Mucosa of stomach (tissue), 1 donor: ENCODE results near the gene DAND5.
A peak's percentile ranks its signal among the peaks of the same experiment; 100 is the strongest.

Experiments used
- H3K27me3 ChIP-seq: one replicate; pipeline ENCODE4 v1.7.0; 2013; ENCODE audit warnings: mild to moderate bottlenecking, low read length; ENCODE audit not compliant: control insufficient read depth, insufficient read depth
- H3K36me3 ChIP-seq: one replicate; pipeline ENCODE4 v1.7.0; 2013; ENCODE audit warnings: low read length; ENCODE audit not compliant: control insufficient read depth, insufficient read depth
- H3K4me1 ChIP-seq: one replicate; pipeline ENCODE4 v1.7.0; 2013; ENCODE audit warnings: mild to moderate bottlenecking, low read length; ENCODE audit not compliant: control insufficient read depth, insufficient read depth
- H3K4me3 ChIP-seq: one replicate; pipeline ENCODE4 v1.7.0; 2013; ENCODE audit warnings: low read length
- H3K9ac ChIP-seq: one replicate; pipeline ENCODE4 v1.7.0; 2013; ENCODE audit warnings: mild to moderate bottlenecking, low read length, moderate library complexity
- H3K9me3 ChIP-seq: one replicate; pipeline ENCODE4 v1.7.0; 2013; ENCODE audit warnings: mild to moderate bottlenecking, low read length, moderate library complexity; ENCODE audit not compliant: control insufficient read depth
- donor health status: Pancreatic carcinoma.

DAND5 gene

DNA sequence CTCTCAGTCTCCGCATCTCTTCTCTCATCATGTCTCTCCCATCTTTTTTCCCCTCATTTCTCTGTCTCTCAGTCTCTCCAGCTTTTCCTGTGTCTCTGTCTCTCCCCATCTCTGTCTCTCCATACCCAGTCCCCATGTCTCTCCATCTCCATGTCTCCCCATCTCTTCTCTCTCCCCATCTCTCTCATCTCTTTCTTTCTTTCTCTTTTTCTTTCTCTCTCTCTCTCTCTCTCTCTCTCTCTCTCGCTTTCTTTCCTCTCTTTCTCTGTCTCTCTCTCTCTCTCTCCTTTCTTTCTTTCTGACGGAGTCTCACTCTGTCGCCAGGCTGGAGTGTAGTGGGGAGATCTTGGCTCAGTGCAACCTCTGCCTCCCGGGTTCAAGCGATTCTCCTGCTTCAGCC lies 13.3 kb downstream of the DAND5 start:
- H3K9ac ChIP-seq = no peak overlapping the region
- H3K36me3 ChIP-seq = no peaks in the 10 kb centered on the region
- H3K27me3 ChIP-seq = peaks cover 11% of the 10 kb centered on the region
- H3K4me3 ChIP-seq = no peak overlapping the region
- peaks cover 34% of the 10 kb centered on the region for H3K4me1 ChIP-seq
- no peaks in the 10 kb centered on the region for H3K9me3 ChIP-seq

GRCh38 chr19:12983091-12983490 lies 13.7 kb downstream of the DAND5 start:
- H3K9me3 ChIP-seq = no peaks in the 10 kb centered on the region
- no peaks in the 10 kb centered on the region for H3K36me3 ChIP-seq
- peak overlapping the region; percentile 39 for H3K9ac ChIP-seq
- peaks cover 34% of the 10 kb centered on the region for H3K4me1 ChIP-seq
- no peak overlapping the region for H3K4me3 ChIP-seq
- H3K27me3 ChIP-seq = peaks cover 11% of the 10 kb centered on the region

GRCh38 chr19:12983542-12984142 lies 14.3 kb downstream of the DAND5 start:
- H3K9me3 ChIP-seq = no peaks in the 10 kb centered on the region
- no peaks in the 10 kb centered on the region for H3K36me3 ChIP-seq
- H3K4me1 ChIP-seq = peaks cover 34% of the 10 kb centered on the region
- H3K9ac ChIP-seq = peak overlapping the region; percentile 39
- H3K4me3 ChIP-seq = no peak overlapping the region
- H3K27me3 ChIP-seq = peaks cover 11% of the 10 kb centered on the region

GRCh38 chr19:12984143-12984627 lies 14.8 kb downstream of the DAND5 start:
- Histone ChIP-seq H3K27me3 (peaks cover 11% of the 10 kb centered on the region), H3K9me3 (no peaks in the 10 kb centered on the region), H3K36me3 (no peaks in the 10 kb centered on the region), H3K4me1 (peaks cover 34% of the 10 kb centered on the region), H3K9ac (peak overlapping the region; percentile 32), H3K4me3 (no peak overlapping the region)

DNA sequence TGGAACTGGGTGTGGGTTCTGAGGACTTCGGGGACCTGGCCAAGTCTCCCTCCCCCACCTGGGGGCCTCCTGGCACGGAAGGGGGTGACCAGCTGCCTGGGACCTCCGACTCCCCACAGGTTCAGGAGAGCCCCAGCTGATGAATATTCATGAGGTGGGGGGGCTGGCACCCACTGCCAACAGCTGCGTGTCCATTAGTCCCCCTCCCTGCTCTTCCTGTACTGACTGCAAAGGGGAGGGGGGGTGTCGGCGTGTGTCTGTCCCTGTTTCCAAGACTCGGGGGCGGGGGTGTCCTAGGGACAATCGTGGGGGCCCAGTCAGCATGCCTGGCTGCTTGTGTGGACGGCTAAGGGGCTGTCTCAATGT lies 15.3 kb downstream of the DAND5 start:
- H3K36me3 ChIP-seq = no peaks in the 10 kb centered on the region
- H3K9me3 ChIP-seq = no peaks in the 10 kb centered on the region
- peak overlapping the region; percentile 32 for H3K9ac ChIP-seq
- peaks cover 34% of the 10 kb centered on the region for H3K4me1 ChIP-seq
- H3K27me3 ChIP-seq = peaks cover 11% of the 10 kb centered on the region
- H3K4me3 ChIP-seq = no peak overlapping the region

GRCh38 chr19:12985049-12985776 lies 15.8 kb downstream of the DAND5 start:
- H3K9me3 ChIP-seq = no peaks in the 10 kb centered on the region
- H3K9ac ChIP-seq = peak overlapping the region; percentile 32
- no peaks in the 10 kb centered on the region for H3K36me3 ChIP-seq
- H3K4me3 ChIP-seq = no peak overlapping the region
- peaks cover 34% of the 10 kb centered on the region for H3K4me1 ChIP-seq
- peaks cover 11% of the 10 kb centered on the region for H3K27me3 ChIP-seq

- no peaks in the 10 kb centered on the region for H3K36me3 ChIP-seq
- H3K9ac ChIP-seq = no peak overlapping the region
- peaks cover 34% of the 10 kb centered on the region for H3K4me1 ChIP-seq
- no peaks in the 10 kb centered on the region for H3K9me3 ChIP-seq
- H3K4me3 ChIP-seq = no peak overlapping the region
- peaks cover 11% of the 10 kb centered on the region for H3K27me3 ChIP-seq
Observed at GRCh38 chr19:12986726-12987125, 17.4 kb downstream of the DAND5 start.

DNA sequence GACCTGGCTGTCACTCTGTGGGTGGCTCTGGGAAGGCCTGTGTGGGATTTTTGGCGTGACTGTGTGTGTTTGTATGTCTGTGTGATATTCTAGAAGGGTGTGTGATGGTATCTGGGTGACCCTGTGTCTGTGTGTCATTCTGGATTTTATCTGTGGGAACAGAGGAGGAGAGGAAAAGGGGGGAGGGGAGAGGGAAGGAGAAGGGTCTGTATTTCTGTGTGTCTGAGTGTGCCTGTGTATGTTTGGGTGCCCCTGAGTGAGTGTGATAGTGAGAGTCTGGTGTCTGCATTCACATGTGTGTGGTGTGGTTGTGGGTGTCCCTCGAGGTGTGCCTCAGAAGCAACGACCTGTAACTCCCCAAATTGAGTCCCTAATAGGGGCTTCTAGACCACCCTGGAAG lies 17.8 kb downstream of the DAND5 start:
- Histone ChIP-seq H3K27me3 (peaks cover 11% of the 10 kb centered on the region), H3K4me1 (peaks cover 34% of the 10 kb centered on the region), H3K9ac (no peak overlapping the region), H3K36me3 (no peaks in the 10 kb centered on the region), H3K4me3 (no peak overlapping the region), H3K9me3 (no peaks in the 10 kb centered on the region)

GRCh38 chr19:12987781-12988180 lies 18.4 kb downstream of the DAND5 start:
- Histone ChIP-seq H3K36me3 (no peaks in the 10 kb centered on the region), H3K9me3 (no peaks in the 10 kb centered on the region), H3K27me3 (peaks cover 5% of the 10 kb centered on the region), H3K4me1 (peaks cover 34% of the 10 kb centered on the region), H3K9ac (no peak overlapping the region), H3K4me3 (no peak overlapping the region)

DNA sequence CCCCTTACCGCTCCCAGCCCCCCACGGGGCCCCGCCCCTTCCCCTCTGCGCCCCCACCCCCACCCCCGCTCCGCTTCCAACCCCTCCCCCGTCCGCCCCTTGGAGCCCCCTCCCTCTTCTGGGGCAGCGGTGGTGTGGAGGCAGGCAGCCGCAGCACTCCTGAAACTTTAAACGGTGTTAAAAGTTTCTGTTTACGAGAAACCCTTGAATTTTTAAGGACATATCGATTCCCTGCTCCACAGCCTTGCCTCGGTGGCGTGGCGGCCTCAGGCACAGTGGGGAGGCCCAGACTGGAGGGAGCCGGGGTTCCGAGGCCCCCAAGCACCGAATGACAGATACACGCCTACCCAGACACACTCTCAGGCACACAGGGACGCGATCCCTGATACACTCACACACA lies 21.1 kb downstream of the DAND5 start:
- Histone ChIP-seq H3K4me1 (peaks cover 12% of the 10 kb centered on the region), H3K9ac (no peak overlapping the region), H3K4me3 (no peak overlapping the region), H3K36me3 (no peaks in the 10 kb centered on the region), H3K27me3 (peaks cover 5% of the 10 kb centered on the region), H3K9me3 (no peaks in the 10 kb centered on the region)

DNA sequence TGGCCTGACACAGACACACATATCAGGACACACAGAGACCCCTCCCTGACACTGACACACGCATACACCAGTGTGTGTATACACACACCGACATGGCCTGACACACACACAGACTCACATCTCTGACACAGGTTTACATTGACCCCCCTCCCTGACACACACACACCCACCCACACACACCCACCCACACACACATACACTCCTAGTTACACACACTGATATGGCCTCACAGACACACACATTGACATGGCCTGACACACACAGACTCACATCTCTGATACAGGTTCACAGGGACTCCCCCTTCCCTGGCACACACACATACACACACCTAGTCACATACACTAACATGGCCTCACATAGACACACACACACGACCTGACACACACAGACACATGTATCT lies 21.5 kb downstream of the DAND5 start:
- H3K27me3 ChIP-seq = peaks cover 5% of the 10 kb centered on the region
- H3K36me3 ChIP-seq = no peaks in the 10 kb centered on the region
- H3K9ac ChIP-seq = no peak overlapping the region
- H3K4me1 ChIP-seq = peaks cover 8% of the 10 kb centered on the region
- H3K9me3 ChIP-seq = no peaks in the 10 kb centered on the region
- H3K4me3 ChIP-seq = no peak overlapping the region

DNA sequence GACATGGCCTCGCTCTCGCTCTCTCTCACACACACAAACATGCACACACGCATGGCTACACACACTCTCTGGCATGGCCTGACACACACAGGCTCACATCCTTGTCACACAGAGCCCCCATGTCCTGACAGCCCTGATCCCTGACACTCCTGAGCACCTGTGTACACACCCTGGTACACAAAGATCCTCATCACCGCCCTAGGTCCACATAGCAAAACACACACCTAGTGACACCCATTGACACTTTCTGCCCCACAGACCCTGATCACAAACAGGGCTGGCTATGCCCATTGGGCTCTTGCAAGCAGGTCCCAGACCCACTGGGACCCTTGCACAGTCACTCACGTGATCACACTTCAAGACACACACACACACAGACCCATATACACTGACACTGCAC lies 21.9 kb downstream of the DAND5 start:
- H3K9me3 ChIP-seq = no peaks in the 10 kb centered on the region

More for the DNA sequence above, 21.9 kb downstream of the DAND5 start:
- no peak overlapping the region for H3K9ac ChIP-seq
- H3K4me1 ChIP-seq = peaks cover 5% of the 10 kb centered on the region
- H3K27me3 ChIP-seq = peaks cover 5% of the 10 kb centered on the region
- no peaks in the 10 kb centered on the region for H3K36me3 ChIP-seq
- no peak overlapping the region for H3K4me3 ChIP-seq
